Measurements from ENCODE around the gene FNBP1L.

Gene FNBP1L

DNA sequence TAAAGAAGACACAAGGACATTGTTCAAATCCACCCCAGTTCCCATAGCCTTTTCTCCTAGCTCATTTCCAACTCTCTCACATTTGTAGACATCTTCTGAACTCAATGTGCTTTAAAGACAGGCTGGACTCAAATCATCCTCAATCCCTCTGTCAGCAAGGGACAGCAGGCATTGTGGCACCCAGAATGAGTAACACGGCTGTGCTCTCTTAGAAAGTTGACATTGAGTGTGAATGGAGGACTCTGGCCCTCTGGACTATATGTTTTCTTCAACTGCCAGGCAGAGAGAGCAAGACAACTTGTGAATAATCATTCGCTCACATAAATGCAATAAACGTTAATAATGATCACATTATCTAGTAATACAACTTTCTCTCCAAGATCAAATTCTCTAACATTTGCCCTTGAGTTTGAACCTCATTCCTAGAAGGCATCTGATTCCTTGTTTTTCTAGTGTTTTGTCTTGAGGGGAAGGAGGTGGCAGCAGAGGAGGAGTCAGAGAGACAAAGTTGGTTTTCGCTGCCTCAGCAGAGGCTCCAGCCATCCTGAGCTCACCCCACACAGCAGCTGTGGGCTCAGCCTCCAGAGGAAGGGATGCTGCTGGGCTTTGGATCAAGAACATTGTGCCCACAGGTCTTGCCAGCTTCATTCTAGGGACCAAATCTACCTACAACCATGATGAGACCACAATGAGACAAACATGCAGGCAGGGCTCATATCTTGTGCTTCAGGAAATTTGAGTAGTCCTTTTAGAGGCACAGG lies 148.6 kb downstream of the FNBP1L start:
- TF ChIP-seq, protein P1, sequence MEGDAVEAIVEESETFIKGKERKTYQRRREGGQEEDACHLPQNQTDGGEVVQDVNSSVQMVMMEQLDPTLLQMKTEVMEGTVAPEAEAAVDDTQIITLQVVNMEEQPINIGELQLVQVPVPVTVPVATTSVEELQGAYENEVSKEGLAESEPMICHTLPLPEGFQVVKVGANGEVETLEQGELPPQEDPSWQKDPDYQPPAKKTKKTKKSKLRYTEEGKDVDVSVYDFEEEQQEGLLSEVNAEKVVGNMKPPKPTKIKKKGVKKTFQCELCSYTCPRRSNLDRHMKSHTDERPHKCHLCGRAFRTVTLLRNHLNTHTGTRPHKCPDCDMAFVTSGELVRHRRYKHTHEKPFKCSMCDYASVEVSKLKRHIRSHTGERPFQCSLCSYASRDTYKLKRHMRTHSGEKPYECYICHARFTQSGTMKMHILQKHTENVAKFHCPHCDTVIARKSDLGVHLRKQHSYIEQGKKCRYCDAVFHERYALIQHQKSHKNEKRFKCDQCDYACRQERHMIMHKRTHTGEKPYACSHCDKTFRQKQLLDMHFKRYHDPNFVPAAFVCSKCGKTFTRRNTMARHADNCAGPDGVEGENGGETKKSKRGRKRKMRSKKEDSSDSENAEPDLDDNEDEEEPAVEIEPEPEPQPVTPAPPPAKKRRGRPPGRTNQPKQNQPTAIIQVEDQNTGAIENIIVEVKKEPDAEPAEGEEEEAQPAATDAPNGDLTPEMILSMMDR (IDR thresholded peaks at IDR 0.05; ENCODE audit: low read depth, low read length, missing control alignments) = no peak
- no peak overlapping the region for H3K4me3 ChIP-seq (ENCODE audit: low read depth, low read length)
- in situ Hi-C loops (cut with HindIII; ENCODE audit: low sequenced_read_pairs) = no loop called here
- no peak for DNase-seq (ENCODE audit: low read depth)

DNA sequence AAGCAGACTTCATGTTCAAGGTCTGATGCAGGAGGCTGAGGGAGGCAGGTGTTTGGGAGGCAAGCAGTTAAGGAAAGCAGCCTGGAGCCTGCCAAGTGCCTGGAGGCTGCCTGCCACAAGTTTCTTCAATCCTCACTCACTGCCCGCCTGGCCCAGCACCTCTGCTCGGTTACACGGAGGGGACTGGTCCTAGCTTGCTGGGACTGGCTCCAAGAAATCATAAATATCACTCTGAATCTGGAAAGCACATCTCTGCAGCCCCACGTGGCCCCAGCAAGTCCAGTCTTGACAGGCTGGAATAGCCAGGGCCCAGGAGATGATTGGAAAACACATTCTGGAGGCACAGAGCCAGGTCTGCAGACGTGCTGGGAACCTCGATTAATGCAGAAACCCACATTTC lies 149.8 kb downstream of the FNBP1L start:
- TF ChIP-seq, protein P1 (IDR thresholded peaks at IDR 0.05; ENCODE audit: low read depth, low read length, missing control alignments) = no peak
- no peak for DNase-seq (ENCODE audit: low read depth)
- in situ Hi-C loops (cut with HindIII; ENCODE audit: low sequenced_read_pairs) = no loop called here
- H3K4me3 ChIP-seq (ENCODE audit: low read depth, low read length) = no peak overlapping the region

DNA sequence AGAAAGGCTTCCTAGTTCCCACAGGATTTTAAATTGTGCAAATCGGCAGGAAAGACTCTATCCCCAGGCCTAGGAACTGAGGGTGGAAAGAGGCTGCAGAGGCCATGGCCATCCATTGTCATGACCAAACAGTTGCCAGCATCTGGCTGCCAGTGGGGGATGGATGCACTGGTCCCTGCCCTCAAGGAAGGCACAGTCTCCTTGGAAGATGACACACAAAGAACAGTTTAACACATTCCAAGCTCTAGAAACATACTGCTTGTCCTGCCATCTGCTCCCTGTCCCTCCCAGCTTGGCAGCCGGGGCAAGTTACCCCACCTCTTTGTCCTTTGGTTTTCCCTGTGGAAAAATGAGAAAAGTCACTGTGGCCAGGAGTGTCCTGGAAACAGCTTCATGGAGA lies 150.5 kb downstream of the FNBP1L start:
- TF ChIP-seq, protein P1 (IDR thresholded peaks at IDR 0.05; ENCODE audit: low read depth, low read length, missing control alignments) = no peak
- H3K4me3 ChIP-seq (ENCODE audit: low read depth, low read length) = no peak overlapping the region
- in situ Hi-C loops (cut with HindIII; ENCODE audit: low sequenced_read_pairs) = no loop called here
- no peak for DNase-seq (ENCODE audit: low read depth)

DNA sequence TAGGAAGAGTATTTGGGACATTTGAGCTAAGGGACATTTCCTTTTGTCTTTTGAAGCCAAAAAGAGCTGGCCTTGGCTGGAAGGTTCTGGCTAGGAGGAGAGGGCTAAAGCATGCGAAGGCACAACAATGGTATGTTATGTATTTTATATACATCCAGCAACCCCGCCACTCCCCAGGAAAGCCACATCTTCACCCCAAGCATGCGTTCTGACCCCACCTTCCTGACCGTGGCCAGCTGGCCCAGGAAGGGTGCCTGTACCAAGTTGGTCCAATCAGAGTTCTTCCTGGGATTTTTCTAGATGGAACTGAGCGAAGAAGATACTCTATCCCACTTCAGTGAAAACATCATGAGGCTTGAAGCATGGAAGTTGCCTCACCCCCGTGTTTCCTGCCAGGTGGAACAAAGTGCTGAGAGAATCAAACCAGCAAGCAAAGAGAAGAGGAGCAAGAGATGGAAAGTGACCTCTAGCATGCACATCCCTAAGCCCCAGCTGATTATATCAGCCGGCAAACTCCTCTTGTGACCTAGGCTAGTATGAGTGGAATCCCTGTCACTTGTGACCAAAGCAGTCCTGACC lies 151.0 kb downstream of the FNBP1L start:
- TF ChIP-seq, protein P1 (IDR thresholded peaks at IDR 0.05; ENCODE audit: low read depth, low read length, missing control alignments) = no peak
- no peak for DNase-seq (ENCODE audit: low read depth)
- no peak overlapping the region for H3K4me3 ChIP-seq (ENCODE audit: low read depth, low read length)
- in situ Hi-C loops (cut with HindIII; ENCODE audit: low sequenced_read_pairs) = no loop called here

DNA sequence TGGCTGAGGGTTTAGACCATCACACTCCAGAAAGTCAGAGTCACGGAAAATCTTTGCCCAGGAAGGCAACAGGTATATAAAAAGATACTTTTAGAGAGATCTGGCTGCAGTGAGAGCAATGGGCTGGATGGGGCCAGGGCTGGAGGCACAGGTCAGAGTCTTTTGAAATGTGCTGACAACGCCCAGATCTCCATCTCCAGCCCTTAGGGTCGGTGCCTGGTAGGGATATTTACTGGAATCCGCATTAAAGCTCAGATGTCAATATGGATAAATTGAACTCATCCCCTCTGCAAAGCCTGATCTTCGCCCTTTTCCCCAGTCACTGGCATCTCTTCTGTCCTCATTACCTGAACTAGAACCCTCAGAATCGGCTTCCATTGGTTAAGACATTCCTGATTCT lies 151.6 kb downstream of the FNBP1L start:
- TF ChIP-seq, protein P1 (IDR thresholded peaks at IDR 0.05; ENCODE audit: low read depth, low read length, missing control alignments) = no peak
- no peak for DNase-seq (ENCODE audit: low read depth)
- H3K4me3 ChIP-seq (ENCODE audit: low read depth, low read length) = no peak overlapping the region
- in situ Hi-C loops (cut with HindIII; ENCODE audit: low sequenced_read_pairs) = no loop called here

DNA sequence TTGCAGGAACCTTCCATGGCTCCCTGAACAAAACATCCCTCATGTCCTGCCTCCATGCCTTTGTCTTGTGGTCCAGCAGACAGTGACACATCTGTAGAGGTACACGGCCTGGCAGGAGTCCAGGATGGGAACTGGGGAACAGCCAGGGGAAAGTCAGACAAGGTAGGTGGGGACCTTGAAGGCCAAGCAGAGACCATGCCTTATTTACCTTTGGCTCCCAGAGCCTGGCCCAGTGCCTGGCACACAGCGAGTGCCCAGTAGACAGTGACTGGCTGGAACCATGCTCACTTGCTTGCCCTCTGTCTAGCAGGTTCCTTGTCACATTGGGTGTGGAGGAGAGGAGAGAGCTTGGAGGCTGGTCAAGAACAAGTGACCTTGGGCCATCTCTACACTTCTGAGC lies 152.7 kb downstream of the FNBP1L start:
- H3K4me3 ChIP-seq (ENCODE audit: low read depth, low read length) = no peak overlapping the region
- in situ Hi-C loops (cut with HindIII; ENCODE audit: low sequenced_read_pairs) = no loop called here
- TF ChIP-seq, protein P1 (IDR thresholded peaks at IDR 0.05; ENCODE audit: low read depth, low read length, missing control alignments) = no peak
- DNase-seq (ENCODE audit: low read depth) = no peak
